Adrenal gland (tissue), 12 donors: ENCODE measurements around the gene ATP9A. TPM values are rescaled to one million over a fixed set of nuclear protein-coding genes. Genes with fewer than 3 reads are reported as not detected.
"Not testable (repeated sequence)": the region's sequence is repeated elsewhere in the genome, so short reads cannot be mapped to it uniquely, and the experiment has no call there.

ENCODE experiments used
- DNase-seq, 7 donors: peaks; one replicate each; pipeline ENCODE4 v3.0.0-alpha.2; 2019 to 2020
- H3K27ac ChIP-seq, 5 donors: fragments of 200-600 bp; sonication (generic) in 4 of 5; 1 replicate in 3 of 5; 2 replicates in 2 of 5; pipeline versions ENCODE4 v1.5.1 to v1.8.0; 2016 to 2020; ENCODE audit warnings: mild to moderate bottlenecking in 1 of 5
- H3K27me3 ChIP-seq: fragments of 200-600 bp; 2 replicates; pipeline ENCODE4 v1.8.0; 2021
- H3K36me3 ChIP-seq, 2 donors: fragments of 200-600 bp; replicated peaks in 1 of 2; 1 replicate in 1 of 2; 2 replicates in 1 of 2; pipeline versions ENCODE4 v1.5.1 to v1.8.0; 2018 to 2022
- H3K4me1 ChIP-seq, 2 donors: fragments of 200-600 bp; replicated peaks in 1 of 2; 1 replicate in 1 of 2; 2 replicates in 1 of 2; pipeline versions ENCODE4 v1.5.1 to v1.8.0; 2018 to 2021
- H3K4me3 ChIP-seq, 4 donors: fragments of 200-600 bp; sonication (generic) in 3 of 4; one replicate each; pipeline ENCODE4 v1.5.1; 2016 to 2018
- H3K9me3 ChIP-seq, 3 donors: fragments of 200-600 bp; sonication (generic) in 1 of 3; replicated peaks in 1 of 3; 1 replicate in 2 of 3; 2 replicates in 1 of 3; pipeline versions ENCODE4 v1.5.1 to v1.8.0; 2016 to 2021
- POLR2A ChIP-seq, 2 donors: fragments of 450-650 bp; IDR thresholded peaks; one replicate each; pipeline ENCODE4 v1.6.1; 2017; ENCODE audit warnings: antibody characterized with exemption in 2 of 2, mild to moderate bottlenecking in 2 of 2, moderate library complexity in 1 of 2
- WGBS, 4 donors: extraction: QIAGEN DNeasy Blood & Tissue Kit in 2 of 4; methylation state at CpG; one replicate each; pipeline versions ENCODE4 v1.1.5 to v1.1.7; 2013 to 2017; 5-methylcytosine and 5-hydroxymethylcytosine counted together
- intact Hi-C, 2 donors: fragments of 100-400 bp; cut with DNase I; formaldehyde crosslinking; loops; one replicate each; pipeline versions ENCODE4 v1.14.1 to v1.15.0; 2022 to 2023
- polyA plus RNA-seq, 3 donors: library from polyadenylated mRNA; stranded (reverse); fragments of 200-250 nt in 2 of 3; fragments of 350-450 nt in 1 of 3; fragmentation: Illumina TruSeq in 1 of 3; extraction: RNeasy Lipid Tissue Mini Kit (QIAGEN cat#74804) in 1 of 3; gene quantifications; one replicate each; pipeline ENCODE4 v1.2.3, GENCODE V29; 2013 to 2014
- total RNA-seq, 9 donors: library from RNA; depleted of rRNA in 4 of 9; stranded (reverse); fragments of >200 nt in 4 of 9; fragments of 120-200 nt in 1 of 9; fragmentation: NEBNext Ultra II Directional in 1 of 9; extraction: Animal tissue kit (Norgen Biotek cat#: 25700) in 1 of 9; gene quantifications; one replicate each; pipeline versions ENCODE4 v1.1.0 to v1.2.4, GENCODE V29; 2013 to 2023
- TF ChIP-seq, protein P1 (sequence below), 6 experiments: fragments of 450-650 bp in 4 of 6; fragments of 200-600 bp in 2 of 6; sonication (generic) in 1 of 6; IDR thresholded peaks; 1 replicate in 5 of 6; 2 replicates in 1 of 6; pipeline versions ENCODE4 v1.5.1 to v1.8.0; 2016 to 2021; ENCODE audit warnings: antibody characterized with exemption in 6 of 6, mild to moderate bottlenecking in 2 of 6, moderate library complexity in 1 of 6
- donor health status: healthy with polysubstance abuse.
- donor health status: Bipolar disorder and iron deficiency.
- donor health status: DM: yes; HTN: yes; CAD: no.
- donor health status: DM: no; HTN: no; CAD: no.
- donor health status: DM: no; HTN: no; CAD: no.
- donor health status: DM: yes; HTN: yes; CAD: no.

The ATP9A gene
- total and polyA plus RNA-seq, 12 donors, result 3.7 to 34.5 (median 16.7) TPM

DNA sequence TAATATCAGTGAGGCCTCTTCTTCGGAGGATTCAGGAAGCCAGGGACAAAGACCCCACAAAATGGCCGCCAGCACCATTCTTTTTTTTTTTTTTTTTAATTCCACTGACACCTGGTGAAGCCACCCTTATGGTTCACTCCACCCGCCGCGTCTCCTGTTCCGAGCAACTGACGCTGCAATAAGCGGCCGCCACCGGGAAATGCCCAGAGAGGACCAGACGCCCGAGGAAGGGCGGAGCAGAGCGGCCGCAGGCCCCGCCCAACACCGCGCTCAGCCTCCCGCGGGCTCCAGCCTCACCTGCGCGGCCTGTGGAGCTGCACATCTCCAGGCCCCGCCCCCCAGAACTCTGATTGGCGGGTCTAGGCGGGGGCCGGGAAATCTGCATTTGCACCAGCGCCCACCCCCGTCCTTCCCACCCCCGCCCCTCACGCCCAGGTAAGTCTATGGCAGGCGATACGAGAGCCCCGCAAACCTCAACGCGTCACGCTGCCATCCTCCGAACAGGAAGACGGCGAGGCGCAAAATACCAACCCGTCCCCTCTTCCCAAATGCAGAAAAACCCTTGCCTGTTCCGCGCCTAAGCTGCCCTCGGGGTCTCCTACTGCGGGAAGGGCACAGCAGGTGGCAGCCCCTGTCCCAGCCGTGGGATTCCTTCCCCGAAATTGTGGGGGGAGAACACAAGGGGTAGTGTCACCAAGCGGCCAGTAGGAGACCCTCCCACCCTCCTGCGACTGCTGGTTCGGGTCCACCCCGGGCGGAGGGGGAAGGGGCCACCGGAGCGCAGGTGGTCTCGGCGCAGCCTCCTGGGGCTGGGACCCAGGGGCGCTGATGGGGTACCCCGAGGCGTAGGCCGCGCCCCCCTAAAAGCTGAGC is 960 bp downstream of the ATP9A start:
- Histone ChIP-seq H3K4me1 (peaks cover 0 to 4% of the 10 kb centered on the region in 2 donors), H3K4me3 (peak overlapping the region in 2 of 4 donors; percentile 54 to 64), H3K9me3 (no peaks in the 10 kb centered on the region), H3K27ac (peak overlapping the region in 2 of 5 donors; percentile 13 to 68), H3K27me3 (peaks cover 3% of the 10 kb centered on the region), H3K36me3 (no peaks in the 10 kb centered on the region)
- 1 to 5% (median 3%) methylated on average over 9 to 61 of the region's 61 CpGs for WGBS, 4 donors
- TF ChIP-seq POLR2A (IDR thresholded peaks at IDR 0.05), result peak in 1 of 2 donors; percentile 24
- TF ChIP-seq, protein P1, sequence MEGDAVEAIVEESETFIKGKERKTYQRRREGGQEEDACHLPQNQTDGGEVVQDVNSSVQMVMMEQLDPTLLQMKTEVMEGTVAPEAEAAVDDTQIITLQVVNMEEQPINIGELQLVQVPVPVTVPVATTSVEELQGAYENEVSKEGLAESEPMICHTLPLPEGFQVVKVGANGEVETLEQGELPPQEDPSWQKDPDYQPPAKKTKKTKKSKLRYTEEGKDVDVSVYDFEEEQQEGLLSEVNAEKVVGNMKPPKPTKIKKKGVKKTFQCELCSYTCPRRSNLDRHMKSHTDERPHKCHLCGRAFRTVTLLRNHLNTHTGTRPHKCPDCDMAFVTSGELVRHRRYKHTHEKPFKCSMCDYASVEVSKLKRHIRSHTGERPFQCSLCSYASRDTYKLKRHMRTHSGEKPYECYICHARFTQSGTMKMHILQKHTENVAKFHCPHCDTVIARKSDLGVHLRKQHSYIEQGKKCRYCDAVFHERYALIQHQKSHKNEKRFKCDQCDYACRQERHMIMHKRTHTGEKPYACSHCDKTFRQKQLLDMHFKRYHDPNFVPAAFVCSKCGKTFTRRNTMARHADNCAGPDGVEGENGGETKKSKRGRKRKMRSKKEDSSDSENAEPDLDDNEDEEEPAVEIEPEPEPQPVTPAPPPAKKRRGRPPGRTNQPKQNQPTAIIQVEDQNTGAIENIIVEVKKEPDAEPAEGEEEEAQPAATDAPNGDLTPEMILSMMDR (IDR thresholded peaks at IDR 0.05), result peak in 3 of 6 experiments; percentile 17 to 34 (median 23)
- intact Hi-C loops, result no loop called here
- DNase-seq, result peak; percentile 62 to 85 (median 70)

DNA sequence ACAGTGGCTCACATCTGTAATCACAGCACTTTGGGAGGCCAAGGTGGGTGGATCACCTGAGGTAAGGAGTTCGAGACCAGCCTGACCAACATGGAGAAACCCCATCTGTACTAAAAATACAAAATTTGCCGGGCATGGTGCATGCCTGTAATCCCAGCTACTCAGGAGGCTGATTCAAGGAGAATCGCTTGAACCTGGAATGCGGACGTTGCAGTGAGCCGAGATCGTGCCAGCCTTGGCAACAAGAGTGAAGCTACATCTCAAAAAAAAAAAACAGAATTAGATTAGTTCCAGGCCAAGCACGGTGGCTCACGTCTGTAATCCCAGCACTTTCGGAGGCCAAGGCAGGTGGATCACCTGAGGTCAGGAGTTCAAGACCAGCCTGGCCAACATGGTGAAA is 2.8 kb downstream of the ATP9A start:
- intact Hi-C loops, H3K9me3 ChIP-seq, H3K4me3 ChIP-seq, H3K4me1 ChIP-seq, H3K36me3 ChIP-seq, H3K27me3 ChIP-seq: not testable (repeated sequence)
- peak overlapping the region in 2 of 5 donors; percentile 4 to 63 for H3K27ac ChIP-seq
- peak in 3 of 7 donors; percentile 34 to 47 (median 41) for DNase-seq
- WGBS, 4 donors, result 57 to 69% (median 62%) methylated on average over 10 of the region's 10 CpGs

DNA sequence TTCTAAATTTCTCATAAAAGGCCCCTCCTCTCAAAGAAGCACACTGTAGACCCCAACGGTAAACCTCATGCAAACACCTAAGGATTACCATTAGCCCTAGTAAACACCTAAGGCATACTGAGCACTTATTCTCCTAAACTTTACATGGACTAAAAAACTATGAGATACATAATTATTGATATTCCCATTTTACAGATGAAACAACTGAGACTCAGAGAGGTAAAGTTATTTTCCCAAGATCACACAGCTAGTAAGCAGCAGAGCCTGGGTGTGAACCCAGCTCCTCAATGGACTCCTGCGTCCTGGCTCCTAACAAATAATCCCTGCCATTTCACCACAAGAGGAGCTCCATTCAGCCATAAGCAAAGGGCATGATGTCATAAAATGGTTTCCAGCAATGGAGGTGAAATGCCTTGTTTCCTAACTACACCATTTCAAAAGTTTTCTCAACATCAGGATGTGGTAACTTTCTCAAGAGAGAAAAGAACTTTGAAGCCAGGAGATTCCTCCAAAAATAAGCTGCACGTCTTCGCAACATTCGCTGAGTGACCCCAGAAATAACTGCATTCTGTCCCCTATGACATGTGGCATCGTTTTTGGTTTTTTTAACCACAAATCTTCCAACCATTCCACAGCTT is 4.1 kb downstream of the ATP9A start:
- WGBS, 4 donors, result 77 to 91% (median 83%) methylated on average over 6 of the region's 6 CpGs
- DNase-seq, result no peak

DNA sequence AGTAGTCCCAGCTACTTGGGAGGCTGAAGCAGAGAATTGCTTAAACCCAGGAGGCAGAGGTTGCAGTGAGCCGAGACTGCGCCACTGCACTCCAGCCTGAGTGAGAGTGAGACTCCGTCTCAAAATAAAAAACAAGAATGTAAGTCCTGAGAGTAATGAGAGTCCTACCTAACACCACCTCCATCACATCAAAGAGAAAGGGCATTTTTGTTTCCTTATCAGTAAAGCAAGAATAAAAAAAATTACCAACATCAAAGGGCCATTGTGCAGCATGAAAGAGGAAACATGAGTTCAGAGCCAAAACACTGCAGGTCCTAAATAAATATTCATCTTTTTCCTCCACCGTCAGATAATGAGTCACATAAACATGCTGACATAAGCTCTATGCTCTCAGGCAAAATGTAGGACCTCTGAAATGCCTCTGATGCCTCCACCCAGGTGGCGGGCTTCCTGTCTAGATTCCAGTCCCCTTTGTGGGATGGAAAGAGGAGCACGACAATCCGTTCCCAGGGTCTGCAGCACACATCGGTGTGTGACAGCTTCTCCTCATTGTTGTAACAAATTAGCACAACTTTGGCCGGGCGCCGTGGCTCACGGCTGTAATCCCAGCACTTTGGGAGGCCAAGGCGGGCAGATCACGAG is 7.2 kb downstream of the ATP9A start:
- peak overlapping the region in 3 of 5 donors; percentile 54 to 81 (median 60) for H3K27ac ChIP-seq

More for the DNA sequence above, 4.1 kb downstream of the ATP9A start:
- TF ChIP-seq, protein P1 (IDR thresholded peaks at IDR 0.05), result no peak
- TF ChIP-seq POLR2A (IDR thresholded peaks at IDR 0.05), result no peak
- no peaks in the 10 kb centered on the region for H3K9me3 ChIP-seq
- peaks cover 3% of the 10 kb centered on the region for H3K27me3 ChIP-seq
- intact Hi-C loops, result no loop called here
- peaks cover 0 to 4% of the 10 kb centered on the region in 2 donors for H3K4me1 ChIP-seq
- no peaks in the 10 kb centered on the region for H3K36me3 ChIP-seq
- H3K4me3 ChIP-seq, result no peak overlapping the region
- H3K27ac ChIP-seq, result no peak overlapping the region

More for the DNA sequence above, 7.2 kb downstream of the ATP9A start:
- DNase-seq, result no peak
- no peak overlapping the region for H3K4me3 ChIP-seq
- H3K9me3 ChIP-seq, result no peaks in the 10 kb centered on the region
- H3K4me1 ChIP-seq, result no peaks in the 10 kb centered on the region
- TF ChIP-seq, protein P1 (IDR thresholded peaks at IDR 0.05), result no peak
- no peak for TF ChIP-seq POLR2A (IDR thresholded peaks at IDR 0.05)
- intact Hi-C loops, result no loop called here
- 47 to 65% (median 56%) methylated on average over 13 to 14 of the region's 14 CpGs for WGBS, 4 donors
- no peaks in the 10 kb centered on the region for H3K27me3 ChIP-seq
- H3K36me3 ChIP-seq, result no peaks in the 10 kb centered on the region
